B cell (primary cell): ENCODE measurements around the gene PDE4A.

Source experiments
- CTCF ChIP-seq: fragments of 200-600 bp; IDR thresholded peaks from one replicate; pipeline ENCODE4 v1.8.0; 2022; ENCODE audit warnings: antibody characterized with exemption, mild to moderate bottlenecking
- EZH2 ChIP-seq: IDR thresholded peaks from 2 replicates; pipeline ENCODE4 v1.6.1; 2012; ENCODE audit warnings: borderline replicate concordance, low read depth, mild to moderate bottlenecking, moderate library complexity, low read length; ENCODE audit not compliant: insufficient read depth, poor library complexity, severe bottlenecking

- TF ChIP-seq CTCF = no peak
- TF ChIP-seq EZH2 = no peak
Observed at GRCh38 chr19:10452726-10453618, 32.6 kb downstream of the PDE4A start.
